GM21390 (cell line): ENCODE measurements around the gene THRA.
A peak's percentile ranks its signal among the peaks of the same experiment; 100 is the strongest.

Experiments
- ATAC-seq: cut with Tn5 transposase; IDR thresholded peaks from one replicate; pipeline ENCODE4 v1.9.1; 2021; ENCODE audit not compliant: unreplicated experiment

THRA gene

GRCh38 chr17:40098846-40099618 is 36.3 kb downstream of the THRA start:
- peak; percentile 51 for ATAC-seq

- ATAC-seq, result no peak
Observed at GRCh38 chr17:40099619-40100418, 37.1 kb downstream of the THRA start.

- ATAC-seq, result no peak
Observed at GRCh38 chr17:40100419-40100668, 37.6 kb downstream of the THRA start, which contains the start of gene NR1D1. TSS of gene NR1D1 (minus strand) at chr17:40100589. CDS start at chr17:40100094, 495 bp downstream.

- no peak for ATAC-seq
Observed at GRCh38 chr17:40100669-40101366, 38.1 kb downstream of the THRA start.

- ATAC-seq, result no peak
Observed at GRCh38 chr17:40101367-40102210, 38.8 kb downstream of the THRA start.

GRCh38 chr17:40103071-40103661 is 40.4 kb downstream of the THRA start:
- ATAC-seq, result no peak

GRCh38 chr17:40103688-40104087 is 40.9 kb downstream of the THRA start:
- ATAC-seq, result no peak

GRCh38 chr17:40104594-40105486 is 42.1 kb downstream of the THRA start:
- no peak for ATAC-seq

- no peak for ATAC-seq
Observed at GRCh38 chr17:40105861-40106759, 43.3 kb downstream of the THRA start.

GRCh38 chr17:40106760-40107521 is 44.2 kb downstream of the THRA start:
- no peak for ATAC-seq

- no peak for ATAC-seq
Observed at GRCh38 chr17:40107522-40108174, 44.9 kb downstream of the THRA start.

- no peak for ATAC-seq
Observed at GRCh38 chr17:40108970-40109824, 46.4 kb downstream of the THRA start.

- no peak for ATAC-seq
Observed at GRCh38 chr17:40110026-40110845, 47.5 kb downstream of the THRA start.

- peak; percentile 45 for ATAC-seq
Observed at GRCh38 chr17:40111221-40112128, 48.7 kb downstream of the THRA start.
